ENCODE data around the gene KCTD11. TPM values are rescaled to one million over a fixed set of nuclear protein-coding genes. Genes with fewer than 3 reads are reported as not detected.

KCTD11 gene
- total RNA-seq, 1 experiment from 2014 or later, result 16.4 TPM

GRCh38 chr17:7318121-7318860, 33.7 kb upstream of the KCTD11 start:
- Histone ChIP-seq H3K36me3 (ENCODE audit: low read depth) (0 out of 2 replicates have a peak, but pooled peaks cover 6% of the 10 kb centered on the region), H3K27me3 (ENCODE audit: insufficient read depth, low read depth) (no peaks in the 10 kb centered on the region), H2AFZ (no peak overlapping the region), H3K4me2 (no peak overlapping the region), H3K9me2 (ENCODE audit: insufficient read depth) (no peaks in the 10 kb centered on the region), H4K20me1 (ENCODE audit: insufficient read depth) (peaks cover 13% of the 10 kb centered on the region), H3K27ac (no peak overlapping the region), H3K4me1 (replicated peaks; ENCODE audit: insufficient read depth) (peaks cover 21% of the 10 kb centered on the region), H3F3A (ENCODE audit: insufficient read depth, low read depth) (peaks cover 38% of the 10 kb centered on the region), H3K9me3 (ENCODE audit: insufficient read depth, low read depth) (no peaks in the 10 kb centered on the region), H3K79me2 (ENCODE audit: low read depth) (peaks cover 15% of the 10 kb centered on the region; the same call in 1 of the 2 replicates), H3K4me3 (no peak overlapping the region)
- ChIA-PET POLR2A (ENCODE audit: unreplicated experiment) (no interaction called here), CTCF (no interaction called here)
- TF ChIP-seq EZH2 (IDR thresholded peaks at IDR 0.05; ENCODE audit: low read depth) (no peak), CTCF (conservative IDR thresholded peaks at IDR 0.05) (no peak)
- no TSS peak for BruUV-seq (replicated peaks)
- DNase-seq, result no peak
- intact Hi-C loops (cut with micrococcal nuclease; ENCODE audit: unreplicated experiment), result no loop called here

DNA sequence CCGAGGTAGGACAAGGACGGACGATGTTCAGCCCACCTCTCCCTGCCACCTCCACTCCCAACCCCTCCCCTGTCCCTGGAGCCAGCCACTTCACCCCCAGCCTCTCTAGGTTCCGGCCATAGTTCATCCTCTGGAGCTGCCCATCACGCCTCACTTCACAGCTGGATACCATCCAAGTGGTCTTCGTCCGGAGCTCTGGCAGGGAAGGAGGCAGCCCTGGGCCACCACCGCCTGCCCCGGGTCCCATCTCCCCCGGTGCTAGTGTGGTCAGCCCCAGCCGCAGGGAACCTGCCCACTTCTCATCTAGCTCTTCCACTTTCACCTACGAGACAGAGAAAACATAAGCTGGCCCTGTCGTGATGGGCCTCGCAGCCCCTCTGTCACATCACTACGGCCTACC, 30.5 kb upstream of the KCTD11 start:
- no peak overlapping the region for H3K27ac ChIP-seq
- BruUV-seq (replicated peaks), result no TSS peak
- H3K36me3 ChIP-seq (ENCODE audit: low read depth), result peaks cover 4% of the 10 kb centered on the region; the same call in 1 of the 2 replicates
- H3K4me1 ChIP-seq (replicated peaks; ENCODE audit: insufficient read depth), result peaks cover under 1% of the 10 kb centered on the region; the same call in 1 of the 2 replicates
- no peak overlapping the region for H2AFZ ChIP-seq
- H3K79me2 ChIP-seq (ENCODE audit: low read depth), result peaks cover under 1% of the 10 kb centered on the region; the same call in 1 of the 2 replicates
- no peaks in the 10 kb centered on the region for H3K9me3 ChIP-seq (ENCODE audit: insufficient read depth, low read depth)
- DNase-seq, result no peak
- intact Hi-C loops (cut with micrococcal nuclease; ENCODE audit: unreplicated experiment), result no loop called here
- no peak for TF ChIP-seq EZH2 (IDR thresholded peaks at IDR 0.05; ENCODE audit: low read depth)
- TF ChIP-seq CTCF (conservative IDR thresholded peaks at IDR 0.05), result no peak
- peaks cover 14% of the 10 kb centered on the region for H3F3A ChIP-seq (ENCODE audit: insufficient read depth, low read depth)
- ChIA-PET POLR2A (ENCODE audit: unreplicated experiment) (no interaction called here), CTCF (no interaction called here)
- H3K27me3 ChIP-seq (ENCODE audit: insufficient read depth, low read depth), result no peaks in the 10 kb centered on the region
- H3K4me2 ChIP-seq, result no peak overlapping the region
- H4K20me1 ChIP-seq (ENCODE audit: insufficient read depth), result no peaks in the 10 kb centered on the region; the same call in 1 of the 2 replicates
- H3K9me2 ChIP-seq (ENCODE audit: insufficient read depth), result no peaks in the 10 kb centered on the region
- no peak overlapping the region for H3K4me3 ChIP-seq

GRCh38 chr17:7322520-7323194, 29.3 kb upstream of the KCTD11 start:
- TF ChIP-seq EZH2 (IDR thresholded peaks at IDR 0.05; ENCODE audit: low read depth), result no peak
- no peak for TF ChIP-seq CTCF (conservative IDR thresholded peaks at IDR 0.05)
- Histone ChIP-seq H3K4me2 (no peak overlapping the region), H3K4me3 (no peak overlapping the region), H2AFZ (no peak overlapping the region), H4K20me1 (ENCODE audit: insufficient read depth) (no peaks in the 10 kb centered on the region; the same call in 1 of the 2 replicates), H3K9me3 (ENCODE audit: insufficient read depth, low read depth) (no peaks in the 10 kb centered on the region), H3K36me3 (ENCODE audit: low read depth) (peaks cover 4% of the 10 kb centered on the region; the same call in 1 of the 2 replicates), H3K4me1 (replicated peaks; ENCODE audit: insufficient read depth) (peaks cover 1% of the 10 kb centered on the region), H3F3A (ENCODE audit: insufficient read depth, low read depth) (0 out of 2 replicates have a peak, but pooled peaks cover 7% of the 10 kb centered on the region), H3K27ac (no peak overlapping the region), H3K27me3 (ENCODE audit: insufficient read depth, low read depth) (no peaks in the 10 kb centered on the region), H3K79me2 (ENCODE audit: low read depth) (peaks cover 12% of the 10 kb centered on the region), H3K9me2 (ENCODE audit: insufficient read depth) (no peaks in the 10 kb centered on the region)
- CTCF ChIA-PET, result no interaction called here
- BruUV-seq (replicated peaks), result no TSS peak
- intact Hi-C loops (cut with micrococcal nuclease; ENCODE audit: unreplicated experiment), result no loop called here
- POLR2A ChIA-PET (ENCODE audit: unreplicated experiment), result interaction anchor here (0.6 kb wide), 1 partner anchor 112 kb away, joined by 4 read pairs; the partner anchor contains the start of gene TMEM102
- DNase-seq, result no peak
